KOPT-K1 (cell line): ENCODE measurements around the gene FCHO2.

Experiments used
- H3K27ac ChIP-seq: fragments of 200-600 bp; sonication (generic); 2 replicates; pipeline ENCODE4 v1.5.1; 2016; ENCODE audit warnings: antibody characterized with exemption, mild to moderate bottlenecking, low read depth, low read length; ENCODE audit not compliant: poor library complexity, severe bottlenecking
- H3K36me3 ChIP-seq: fragments of 200-600 bp; sonication (generic); 2 replicates; pipeline ENCODE4 v1.5.1; 2017; ENCODE audit warnings: antibody characterized with exemption, mild to moderate bottlenecking, low read length, moderate library complexity; ENCODE audit not compliant: insufficient read depth
- H3K9me3 ChIP-seq: fragments of 200-600 bp; sonication (generic); 2 replicates; pipeline ENCODE4 v1.5.1; 2017; ENCODE audit warnings: antibody characterized with exemption, low read length, mild to moderate bottlenecking; ENCODE audit not compliant: insufficient read depth, poor library complexity, severe bottlenecking

Gene FCHO2

GRCh38 chr5:73120222-73121118 is 164.6 kb downstream of the FCHO2 start, which contains the start of gene TMEM171:
TSS of gene TMEM171 (plus strand) at chr5:73120575. CDS start at chr5:73123374, 2,799 bp downstream.
- H3K27ac ChIP-seq: no peak within 1 kb of the TSS
- H3K36me3 ChIP-seq: no peaks in the 10 kb centered on the region
- no peaks in the 10 kb centered on the region for H3K9me3 ChIP-seq

- Histone ChIP-seq H3K36me3 (no peaks in the 10 kb centered on the region), H3K27ac (no peak overlapping the region), H3K9me3 (no peaks in the 10 kb centered on the region)
Observed at GRCh38 chr5:73121119-73121463, 165.2 kb downstream of the FCHO2 start.

- no peaks in the 10 kb centered on the region for H3K36me3 ChIP-seq
- no peaks in the 10 kb centered on the region for H3K9me3 ChIP-seq
- H3K27ac ChIP-seq: no peak overlapping the region
Observed at GRCh38 chr5:73122875-73123810, 167.3 kb downstream of the FCHO2 start.

DNA sequence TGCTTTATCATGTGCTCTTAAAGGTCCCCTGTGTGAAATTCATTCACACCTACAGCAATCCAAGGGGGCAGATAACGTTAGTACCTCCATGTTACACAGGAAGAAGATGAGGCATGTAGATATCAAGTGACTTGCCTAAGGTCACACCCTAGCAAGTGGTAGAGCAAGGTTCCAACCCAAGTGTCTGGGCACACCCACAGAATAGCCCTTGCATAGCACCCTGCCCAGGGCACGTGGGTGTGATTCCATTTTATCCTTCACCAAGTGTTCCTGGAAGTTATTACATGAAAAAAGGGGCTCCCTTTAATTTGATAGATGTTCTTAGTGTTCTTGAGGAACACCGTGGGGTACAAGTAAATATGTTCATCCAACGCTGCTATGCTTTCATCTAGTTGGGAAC is 169.4 kb downstream of the FCHO2 start:
- Histone ChIP-seq H3K27ac (no peak overlapping the region), H3K9me3 (no peaks in the 10 kb centered on the region), H3K36me3 (no peaks in the 10 kb centered on the region)

DNA sequence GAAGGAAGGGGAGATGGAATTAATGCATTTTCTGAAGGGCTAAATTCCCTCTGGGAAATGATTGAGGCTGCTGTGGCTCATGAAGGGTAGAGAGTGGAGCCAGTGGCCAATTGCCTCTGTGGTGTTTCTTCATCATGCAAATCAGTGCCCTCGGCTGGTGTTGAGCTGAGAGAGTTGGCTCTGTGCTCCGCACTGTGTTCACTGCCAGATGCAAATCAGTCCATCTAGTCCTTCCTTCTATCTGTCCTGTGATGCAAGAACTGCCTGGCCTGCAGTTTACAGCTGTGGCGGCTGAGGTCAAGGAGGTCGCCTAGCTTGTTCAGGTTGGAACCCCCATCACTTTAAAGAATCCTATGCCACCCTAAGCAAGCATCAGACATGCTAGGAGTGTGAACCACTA is 170.5 kb downstream of the FCHO2 start:
- H3K9me3 ChIP-seq: no peaks in the 10 kb centered on the region
- H3K27ac ChIP-seq: no peak overlapping the region
- no peaks in the 10 kb centered on the region for H3K36me3 ChIP-seq

DNA sequence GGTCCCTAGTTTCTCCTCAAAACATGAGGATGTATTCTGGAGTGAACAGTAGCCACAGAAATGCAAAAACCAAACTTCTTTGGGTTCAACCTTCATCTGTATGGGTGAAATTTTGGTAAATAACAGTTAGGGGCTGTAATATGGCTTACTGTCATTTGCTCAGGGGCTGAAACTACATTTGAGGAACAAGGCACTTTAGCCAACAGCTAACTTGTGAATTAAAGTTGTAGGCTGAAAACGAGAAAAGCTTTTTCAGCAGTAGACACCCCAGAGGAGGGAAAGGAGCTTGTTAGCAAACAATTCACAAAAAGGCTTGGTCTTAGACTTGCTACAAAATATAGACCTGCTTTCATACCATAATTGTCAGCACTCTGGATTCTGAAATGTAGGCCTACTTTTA is 171.1 kb downstream of the FCHO2 start:
- no peaks in the 10 kb centered on the region for H3K9me3 ChIP-seq
- no peak overlapping the region for H3K27ac ChIP-seq
- no peaks in the 10 kb centered on the region for H3K36me3 ChIP-seq

- Histone ChIP-seq H3K9me3 (no peaks in the 10 kb centered on the region), H3K27ac (no peak overlapping the region), H3K36me3 (no peaks in the 10 kb centered on the region)
Observed at GRCh38 chr5:73129143-73129542, 173.3 kb downstream of the FCHO2 start.

DNA sequence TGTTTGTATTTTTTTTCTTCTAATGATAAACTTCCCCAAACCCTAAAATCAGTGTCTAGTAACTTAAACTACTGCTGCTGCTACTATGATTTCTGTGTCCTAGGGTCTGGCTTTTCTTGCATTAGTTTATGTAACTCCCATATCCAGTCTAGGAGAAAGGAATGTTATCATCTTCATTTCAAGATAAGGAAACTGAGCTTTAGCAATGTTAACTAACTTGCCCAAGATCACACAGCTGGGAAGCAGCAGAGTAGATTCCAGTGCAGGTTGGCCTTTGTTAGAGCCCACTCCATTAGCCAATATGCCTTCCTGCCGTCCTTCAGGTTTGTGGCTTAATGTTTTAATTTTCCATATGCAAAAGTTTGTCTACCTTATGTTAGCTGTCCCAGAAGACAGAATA is 175.0 kb downstream of the FCHO2 start:
- no peaks in the 10 kb centered on the region for H3K9me3 ChIP-seq
- no peaks in the 10 kb centered on the region for H3K36me3 ChIP-seq
- H3K27ac ChIP-seq: no peak overlapping the region

GRCh38 chr5:73131711-73132425 is 176.0 kb downstream of the FCHO2 start:
- H3K36me3 ChIP-seq: no peaks in the 10 kb centered on the region
- H3K9me3 ChIP-seq: no peaks in the 10 kb centered on the region
- no peak overlapping the region for H3K27ac ChIP-seq

DNA sequence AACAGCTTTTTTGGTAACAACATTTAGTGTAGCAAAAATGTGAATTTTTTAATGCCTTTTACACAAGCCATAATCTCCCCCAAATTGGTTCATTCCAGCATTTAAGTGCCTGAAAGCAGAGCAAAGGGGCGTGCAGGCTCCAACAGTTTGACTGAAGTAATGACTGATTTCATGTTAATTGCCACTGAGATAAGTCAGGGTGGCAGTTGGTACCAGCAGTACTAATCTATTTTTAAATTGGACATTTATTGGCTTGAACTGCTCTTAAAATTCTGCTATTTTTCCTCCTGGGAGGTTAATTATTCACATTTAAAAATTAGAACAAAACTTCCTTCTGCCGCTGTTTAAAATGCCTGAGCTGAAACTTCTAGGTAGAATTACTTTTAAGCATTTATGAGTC is 176.9 kb downstream of the FCHO2 start:
- Histone ChIP-seq H3K36me3 (no peaks in the 10 kb centered on the region), H3K9me3 (no peaks in the 10 kb centered on the region), H3K27ac (no peak overlapping the region)

DNA sequence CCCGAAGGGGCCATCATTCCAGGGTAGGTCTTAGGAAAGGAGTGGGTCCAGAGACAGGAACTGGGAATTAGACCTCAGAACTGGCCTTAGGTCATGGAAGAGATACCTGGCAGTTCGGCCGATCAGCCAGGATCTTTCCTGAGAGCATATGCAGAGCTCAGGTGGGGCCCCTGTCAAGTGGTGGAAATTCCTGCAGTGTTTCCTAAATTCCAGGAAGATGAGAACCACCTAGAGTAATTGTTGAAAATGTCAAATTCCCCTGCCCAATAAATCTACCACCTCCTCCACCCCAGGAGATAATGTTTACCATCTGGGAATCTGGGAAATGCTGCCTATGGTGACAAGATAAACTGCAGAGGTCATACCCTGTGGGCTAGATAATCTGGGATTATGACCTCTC is 179.2 kb downstream of the FCHO2 start:
- H3K9me3 ChIP-seq: no peaks in the 10 kb centered on the region

DNA sequence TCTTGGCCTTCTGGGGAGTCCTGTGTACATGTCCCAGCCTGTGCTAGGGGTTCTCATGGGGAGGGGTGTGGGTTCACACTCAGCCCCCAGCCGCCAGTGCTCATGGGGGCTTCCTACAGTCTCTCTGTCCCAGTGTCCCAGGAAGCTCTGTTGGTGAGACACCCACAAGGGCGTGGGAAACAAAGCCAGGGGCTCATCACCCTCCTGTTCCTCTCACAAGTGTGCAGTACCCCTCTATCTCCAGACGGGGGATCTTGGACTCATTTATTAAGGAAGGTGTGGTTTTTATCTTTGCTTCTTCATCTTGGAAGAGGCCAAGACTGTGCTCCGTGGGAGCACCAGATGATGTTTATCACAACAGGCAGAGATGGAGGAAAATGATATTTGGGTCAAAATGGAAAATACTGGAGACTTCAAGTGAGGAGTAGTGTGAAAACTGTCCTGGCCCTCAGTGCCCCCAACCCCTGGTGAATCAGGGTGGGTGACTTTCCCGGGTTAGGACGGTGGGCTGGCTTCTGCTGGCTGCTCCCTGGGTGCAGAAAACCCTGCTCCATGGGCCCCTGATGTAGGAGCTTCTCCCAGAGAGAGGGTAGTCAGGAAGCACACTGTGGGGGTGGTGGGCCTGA is 179.7 kb downstream of the FCHO2 start:
- no peaks in the 10 kb centered on the region for H3K36me3 ChIP-seq
- no peaks in the 10 kb centered on the region for H3K9me3 ChIP-seq
- no peak overlapping the region for H3K27ac ChIP-seq

More for the DNA sequence above, 179.2 kb downstream of the FCHO2 start:
- Histone ChIP-seq H3K36me3 (no peaks in the 10 kb centered on the region), H3K27ac (no peak overlapping the region)

DNA sequence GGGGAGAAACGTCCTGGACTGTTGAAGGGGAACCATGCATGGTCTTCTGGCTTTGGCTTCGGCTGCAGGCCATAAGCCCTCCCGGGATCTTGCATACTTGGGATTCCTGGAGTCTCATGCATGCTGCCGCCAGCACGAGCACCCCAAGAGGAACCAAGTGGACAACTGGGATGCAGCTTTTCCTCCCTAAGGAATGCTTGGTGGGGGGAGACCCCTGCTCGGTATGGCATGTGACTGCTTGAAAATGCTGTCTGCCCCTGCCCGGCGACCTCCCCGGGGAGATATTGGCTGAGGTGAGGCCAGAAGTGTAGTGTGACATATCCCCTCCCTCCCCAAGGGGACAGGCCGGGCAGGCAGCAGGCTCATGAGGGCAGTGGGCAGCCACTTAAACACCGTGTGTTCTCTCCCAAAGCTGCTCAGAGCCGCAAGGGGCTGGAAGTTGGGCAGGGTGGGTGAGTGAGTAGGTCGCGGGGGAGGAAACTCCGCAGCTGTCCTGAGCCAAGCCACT is 180.3 kb downstream of the FCHO2 start:
- no peaks in the 10 kb centered on the region for H3K36me3 ChIP-seq
- no peaks in the 10 kb centered on the region for H3K9me3 ChIP-seq
- no peak overlapping the region for H3K27ac ChIP-seq
